ENCODE data around the gene TRIP12. TPM values are rescaled to one million over a fixed set of nuclear protein-coding genes. Genes with fewer than 3 reads are reported as not detected.

The TRIP12 gene
- total RNA-seq, 1 donor from 2014 or later, result 222 TPM

Other genes with a start within 250 kb of the TRIP12 start
- gene DNER, start 207.5 kb downstream of the TRIP12 start, total RNA-seq, result 1.00 TPM
- gene FBXO36, start 494 bp upstream of the TRIP12 start, total RNA-seq, result 1.2 TPM
- 2.0 TPM for gene SLC16A14, start 146.9 kb upstream of the TRIP12 start, total RNA-seq